Measurements from ENCODE around the gene THTPA. TPM values are rescaled to one million over a fixed set of nuclear protein-coding genes. Genes with fewer than 3 reads are reported as not detected.

Gene THTPA
- total RNA-seq, 1 experiment from 2014 or later = 9.0 TPM

- DNase-seq (ENCODE audit: low read depth) = peak; percentile 89
These were observed 11.3 kb downstream of the THTPA start, which contains the start of gene AP1G2 for GRCh38 chr14:23567186-23568020. Gene AP1G2, minus strand, starts transcription at chr14:23567791. Its CDS starts 477 bp downstream, at chr14:23567314.

DNA sequence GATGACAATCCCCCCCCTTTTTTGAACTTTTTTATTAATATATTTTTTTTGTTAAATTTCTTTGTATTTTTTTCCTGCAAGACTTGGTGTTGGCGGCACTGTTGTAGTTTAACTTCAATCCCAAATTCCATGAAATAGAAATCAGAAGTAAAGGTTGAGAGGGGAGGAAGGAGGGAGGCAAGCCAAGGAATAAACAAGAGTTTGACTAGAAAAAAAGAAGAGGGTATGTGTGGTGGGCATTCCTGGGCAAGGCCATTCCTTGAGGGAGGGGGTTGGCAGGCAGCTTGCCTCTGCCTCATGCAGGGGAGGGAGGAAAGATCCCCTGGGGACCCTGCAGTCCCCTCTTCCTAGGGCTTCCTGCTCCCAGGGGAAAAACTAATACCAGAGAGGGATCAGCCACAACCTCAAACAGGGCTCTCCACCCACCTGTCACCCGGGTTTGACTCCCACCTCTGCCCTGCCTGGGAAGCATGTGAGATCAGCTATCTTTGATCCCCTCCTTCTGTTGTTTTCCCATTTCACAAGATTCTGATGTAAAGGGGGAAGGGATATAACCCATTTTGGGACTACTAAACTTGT, 12.0 kb downstream of the THTPA start:
- no peak for DNase-seq (ENCODE audit: low read depth)

DNA sequence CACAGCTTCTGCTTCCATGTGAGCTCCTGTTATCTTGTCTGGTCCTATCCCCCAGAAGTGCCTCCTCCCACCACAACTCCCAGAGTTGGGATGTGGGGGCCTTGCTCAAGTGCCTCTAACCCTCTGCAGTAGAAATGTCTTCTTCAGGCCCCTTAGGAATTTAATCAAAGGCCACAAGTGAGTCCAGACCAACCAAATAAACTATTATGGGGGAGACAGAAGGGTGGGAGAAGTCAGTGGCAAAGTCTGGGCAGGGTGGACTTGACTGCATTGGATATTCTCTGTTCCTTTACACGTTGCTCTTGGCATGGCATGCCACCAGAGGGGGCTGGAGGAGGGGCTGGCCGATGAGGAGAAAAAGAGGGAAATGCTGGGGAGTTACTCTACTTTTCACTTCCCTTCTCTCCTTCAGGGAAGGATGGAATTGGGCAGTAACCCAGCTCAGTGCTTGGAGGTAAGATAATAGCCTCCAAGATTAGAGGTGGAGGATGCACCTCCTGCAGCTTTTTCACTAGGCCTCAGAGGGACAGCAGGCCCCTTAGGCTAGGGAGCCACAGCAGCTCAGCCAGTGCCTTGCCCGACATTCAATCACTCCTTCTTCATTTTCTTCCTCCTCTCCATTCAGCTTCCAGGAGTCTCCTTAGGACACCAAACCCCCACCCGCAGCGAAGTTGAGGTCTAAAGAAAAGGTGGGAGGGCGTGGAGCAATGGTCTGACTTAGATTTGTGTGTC, 12.7 kb downstream of the THTPA start:
- DNase-seq (ENCODE audit: low read depth) = no peak

GRCh38 chr14:23569443-23570151, 13.5 kb downstream of the THTPA start:
- DNase-seq (ENCODE audit: low read depth) = peak; percentile 37

- DNase-seq (ENCODE audit: low read depth) = no peak
These were observed 14.9 kb downstream of the THTPA start for GRCh38 chr14:23570806-23571483.

GRCh38 chr14:23571701-23572523, 15.8 kb downstream of the THTPA start:
- DNase-seq (ENCODE audit: low read depth) = no peak

DNA sequence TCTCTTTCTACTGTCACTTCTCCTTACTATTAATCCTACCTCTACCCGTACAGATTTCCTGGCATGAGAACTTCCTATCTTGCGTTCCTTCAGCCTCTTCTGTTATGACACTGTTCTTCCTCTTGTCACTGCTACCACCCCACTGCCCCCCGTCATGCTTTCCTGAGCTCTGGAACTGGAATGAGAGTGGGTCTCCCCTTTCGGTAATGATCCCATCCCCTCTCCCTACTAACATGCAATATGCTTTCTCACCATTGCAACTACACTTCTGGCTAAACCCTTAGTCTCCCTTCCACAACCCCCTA, 16.4 kb downstream of the THTPA start:
- DNase-seq (ENCODE audit: low read depth) = no peak

- DNase-seq (ENCODE audit: low read depth) = no peak
These were observed 16.8 kb downstream of the THTPA start for GRCh38 chr14:23572836-23573235.

- DNase-seq (ENCODE audit: low read depth) = no peak
These were observed 17.4 kb downstream of the THTPA start for GRCh38 chr14:23573384-23574015.

GRCh38 chr14:23577004-23577681, 21.1 kb downstream of the THTPA start:
- DNase-seq (ENCODE audit: low read depth) = peak; percentile 45

GRCh38 chr14:23577710-23578392, 21.8 kb downstream of the THTPA start:
- no peak for DNase-seq (ENCODE audit: low read depth)

- DNase-seq (ENCODE audit: low read depth) = no peak
These were observed 22.7 kb downstream of the THTPA start, which contains the start of gene JPH4 for GRCh38 chr14:23578560-23579310. Gene JPH4, minus strand, starts transcription at chr14:23578790. Its CDS starts 1,337 bp downstream, at chr14:23577453.

DNA sequence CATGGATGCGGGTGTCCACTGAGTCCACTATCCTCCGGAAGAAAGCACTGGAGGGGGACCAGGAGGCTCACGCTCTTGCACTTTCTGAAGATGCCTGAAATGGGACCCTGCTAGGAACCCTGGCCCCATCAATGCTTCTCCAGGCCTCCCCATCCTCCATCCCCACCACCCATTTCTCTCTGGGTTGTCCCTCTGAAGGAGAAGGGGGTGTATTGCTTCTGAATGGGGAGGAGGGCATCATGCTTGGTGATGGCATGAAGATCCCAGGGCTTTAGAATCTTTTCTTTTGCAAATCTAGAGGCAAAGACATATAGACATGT, 23.2 kb downstream of the THTPA start:
- no peak for DNase-seq (ENCODE audit: low read depth)

DNA sequence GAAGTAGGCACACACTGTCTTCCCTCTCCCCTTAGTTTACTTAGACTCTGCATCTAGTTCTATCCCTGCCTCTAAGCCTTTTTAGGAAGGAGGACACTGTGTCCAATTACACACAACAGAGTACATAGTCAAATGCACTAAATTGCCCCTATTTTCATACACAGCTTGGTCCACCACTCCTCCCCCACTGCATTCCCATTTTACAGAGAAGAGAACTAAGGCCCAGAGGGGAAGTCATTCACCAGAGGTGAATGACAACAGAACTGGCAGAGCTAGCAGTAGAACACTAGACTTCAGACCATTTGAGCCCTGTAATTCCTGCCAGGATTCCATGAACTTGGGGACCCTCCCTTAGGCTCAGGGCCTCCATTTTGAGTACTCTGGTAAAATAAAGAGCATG, 23.7 kb downstream of the THTPA start:
- no peak for DNase-seq (ENCODE audit: low read depth)

DNA sequence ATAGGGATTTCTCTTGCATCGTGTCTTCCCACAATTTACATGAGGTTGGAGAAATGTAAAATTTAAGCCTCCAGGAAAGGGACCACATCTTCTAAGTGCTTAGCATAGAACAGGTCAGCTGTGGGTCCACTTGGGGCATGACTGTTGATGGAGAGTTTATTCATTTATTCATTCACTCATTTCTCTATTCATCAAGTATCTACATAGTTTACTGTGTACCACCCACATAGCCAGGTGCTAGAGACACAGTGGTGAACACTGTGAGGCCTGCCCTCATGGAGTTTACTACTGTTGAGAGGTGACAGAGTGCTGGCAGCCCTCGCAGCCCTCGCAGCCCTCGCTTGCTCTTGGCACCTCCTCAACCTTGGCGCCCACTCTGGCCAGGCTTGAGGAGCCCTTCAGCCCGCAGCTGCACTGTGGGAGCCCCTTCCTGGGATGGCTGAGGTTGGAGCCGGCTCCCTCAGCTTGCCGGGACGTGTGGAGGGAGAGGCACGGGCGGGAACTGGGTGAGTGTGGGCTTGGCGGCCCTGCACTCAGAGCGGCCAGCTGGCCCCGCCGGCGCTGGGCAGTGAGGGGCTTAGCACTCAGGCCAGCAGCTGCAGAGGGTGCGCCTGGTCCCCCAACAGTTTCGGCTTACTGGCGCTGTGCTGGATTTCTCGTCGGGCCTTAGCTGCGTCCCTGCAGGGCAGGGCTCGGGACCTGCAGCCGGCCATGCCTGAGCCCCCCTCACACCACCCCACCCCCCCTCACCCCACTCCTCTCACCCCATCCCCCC, 24.3 kb downstream of the THTPA start:
- no peak for DNase-seq (ENCODE audit: low read depth)

- no peak for DNase-seq (ENCODE audit: low read depth)
These were observed 24.8 kb downstream of the THTPA start for GRCh38 chr14:23580948-23581281.

DNA sequence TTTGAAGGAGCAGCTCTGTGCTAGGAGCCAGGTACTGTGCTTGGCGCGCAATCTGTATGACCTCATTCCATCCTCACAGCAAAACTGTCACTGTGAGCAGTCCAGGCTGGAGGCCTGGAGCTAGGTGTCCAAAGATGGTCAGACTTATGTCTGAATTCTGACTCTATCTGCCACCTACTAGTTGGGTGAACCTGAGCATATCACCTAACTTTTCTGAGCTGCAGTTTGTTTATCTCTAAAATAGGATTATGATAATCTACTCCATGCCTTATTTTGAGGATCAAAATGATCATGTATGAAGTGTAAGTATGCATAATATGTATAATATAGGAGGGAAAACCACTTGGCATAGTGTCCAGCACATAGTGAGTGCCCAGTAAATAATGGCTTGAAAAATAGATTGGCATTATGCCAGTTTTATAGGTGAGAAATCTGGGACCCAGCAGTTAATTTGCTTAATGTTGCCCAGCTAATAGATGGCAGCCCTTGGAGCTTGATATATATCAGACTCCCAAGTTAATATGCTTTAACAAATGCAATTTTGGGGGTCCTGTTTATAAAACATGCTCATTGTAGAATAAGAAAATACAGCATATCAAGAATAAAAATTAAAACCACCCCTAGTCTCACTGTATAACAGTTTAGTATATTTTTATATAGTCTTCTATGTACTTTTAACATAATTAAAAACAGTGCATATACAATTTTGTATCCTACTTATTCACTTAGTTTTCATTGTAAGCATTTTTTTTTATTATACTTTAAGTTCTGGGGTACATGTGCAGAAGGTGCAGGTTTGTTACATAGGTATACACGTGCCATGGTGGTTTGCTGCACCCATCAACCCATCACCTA, 27.1 kb downstream of the THTPA start:
- no peak for DNase-seq (ENCODE audit: low read depth)

Measured in Daoy (cell line).